Muscle of back (tissue), 11 donors: ENCODE measurements around the gene SLC15A5. TPM values are rescaled to one million over a fixed set of nuclear protein-coding genes. Genes with fewer than 3 reads are reported as not detected.

Experiments
- DNase-seq, 3 donors: peaks; one replicate each; pipeline versions ENCODE4 v3.0.0 to v3.0.0-alpha.2; 2013
- polyA plus RNA-seq, 10 donors: library from polyadenylated mRNA; unstranded; fragments of 120-200 nt; gene quantifications; one replicate each; pipeline ENCODE4 v1.2.1, GENCODE V29; 2013; ENCODE audit not compliant: insufficient read length in 10 of 10

SLC15A5 gene
- polyA plus RNA-seq, 10 donors: not detected

DNA sequence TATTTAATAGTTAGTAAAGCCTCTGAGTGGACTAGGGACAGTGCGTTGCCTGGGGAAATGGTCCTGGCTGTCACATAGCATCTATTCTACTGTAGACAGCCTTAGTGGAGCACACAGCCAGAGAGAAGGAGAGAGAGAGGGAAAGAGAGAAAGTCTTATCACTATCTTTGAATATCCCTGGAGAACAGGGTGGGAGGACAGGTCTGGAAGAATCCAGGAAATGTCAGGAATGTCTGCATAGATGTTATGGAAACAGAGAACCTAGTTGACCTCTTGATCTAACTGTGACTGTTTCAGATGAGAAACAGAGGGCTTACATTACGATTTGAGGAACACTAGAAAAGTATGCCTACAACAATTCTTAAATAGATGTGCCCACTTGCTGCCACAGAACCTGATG is 92.8 kb downstream of the SLC15A5 start:
- DNase-seq: no peak

DNA sequence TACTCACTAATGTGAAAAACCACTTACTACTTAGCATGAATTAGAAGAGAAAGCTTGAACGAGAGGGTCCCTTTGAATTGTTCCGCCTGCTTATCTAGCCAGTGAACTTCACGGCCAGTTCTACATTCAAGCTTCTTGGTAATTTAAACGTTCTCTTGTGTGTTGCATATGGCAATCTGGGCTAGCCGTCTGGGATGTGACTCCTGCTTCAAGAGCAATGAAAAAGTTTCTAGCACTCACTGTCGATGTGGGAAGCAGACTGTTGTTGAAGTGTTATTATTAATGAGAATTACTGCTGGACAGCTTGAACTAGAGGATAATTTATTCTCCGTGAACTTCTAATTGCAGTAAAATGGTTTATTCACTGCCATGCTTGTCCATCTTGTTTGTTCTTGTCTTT is 93.9 kb downstream of the SLC15A5 start:
- no peak for DNase-seq

DNA sequence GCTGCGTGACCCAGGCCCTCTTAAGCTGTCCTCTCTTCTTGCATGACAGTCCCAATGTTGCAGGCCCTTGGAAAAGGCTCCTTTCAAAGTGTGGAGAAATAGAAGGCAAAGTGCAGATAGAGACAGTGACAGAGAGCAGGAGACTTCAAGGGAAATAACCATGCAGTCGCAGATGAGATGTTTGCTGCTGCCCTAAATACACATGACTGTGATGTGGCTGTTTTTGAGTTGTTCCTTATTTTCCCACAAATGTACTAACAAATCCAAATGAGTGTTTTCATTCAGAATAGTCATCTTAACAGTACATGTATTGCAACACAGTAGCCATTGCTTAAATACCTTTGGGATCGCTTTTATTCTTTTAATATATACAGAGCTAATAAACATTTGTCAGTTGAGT is 101.6 kb downstream of the SLC15A5 start:
- peak in 1 of 3 donors; percentile 12 for DNase-seq

DNA sequence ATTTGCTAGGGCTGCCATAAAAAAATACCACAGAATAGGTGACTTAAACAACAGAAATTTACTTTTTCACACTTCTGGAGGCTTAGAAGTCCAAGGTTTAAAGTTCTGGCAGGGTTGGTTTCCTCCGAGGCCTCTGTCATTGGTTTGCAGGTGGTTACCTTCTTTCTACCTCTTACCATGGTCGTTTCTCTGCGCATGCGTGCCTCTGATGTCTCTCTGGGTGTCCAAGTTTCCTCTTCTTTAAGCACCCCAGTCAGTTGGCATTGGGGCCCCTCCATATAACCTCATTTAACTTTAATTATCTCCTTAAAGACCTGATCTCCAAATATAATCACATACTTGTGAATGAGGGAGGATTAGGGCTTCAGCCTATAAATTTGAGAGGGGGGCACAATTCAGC is 103.2 kb downstream of the SLC15A5 start:
- DNase-seq: no peak

DNA sequence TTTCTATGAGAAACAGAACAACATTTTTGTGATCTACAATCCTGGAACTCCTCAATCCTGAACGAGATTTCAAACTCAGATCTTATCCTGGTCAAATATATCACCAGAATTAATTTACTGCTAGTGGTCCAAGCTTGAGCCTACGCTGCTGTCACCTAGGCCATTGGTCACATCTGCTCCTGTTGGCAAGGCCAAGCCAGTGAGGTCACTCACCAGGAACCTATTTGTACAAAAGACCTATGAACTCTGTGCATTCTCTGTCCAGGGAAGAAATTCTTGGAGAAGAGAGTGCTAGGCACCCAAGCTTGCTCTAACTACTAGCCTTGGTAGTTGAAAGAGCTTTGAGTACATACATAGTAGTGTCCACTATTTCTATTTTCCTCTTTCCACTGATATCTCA is 106.1 kb downstream of the SLC15A5 start:
- no peak for DNase-seq

DNA sequence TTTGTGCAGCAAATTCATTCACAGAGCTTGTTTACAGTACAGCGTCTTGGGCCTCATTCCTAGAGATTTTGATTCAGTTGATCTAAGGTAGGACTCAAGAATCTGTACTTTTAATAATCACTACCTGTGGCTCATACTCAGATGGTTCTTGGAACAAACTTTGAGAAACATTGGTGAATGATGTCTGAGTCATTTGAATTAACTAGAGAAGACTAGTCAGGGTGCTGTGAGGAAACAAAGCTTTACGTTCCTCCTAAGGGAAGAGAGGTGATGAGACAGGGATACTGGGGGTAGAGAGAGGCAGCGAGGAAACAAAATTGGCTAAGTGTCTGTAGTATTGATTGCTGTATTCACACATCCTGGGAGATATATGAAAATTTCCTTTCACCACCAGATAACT is 109.4 kb downstream of the SLC15A5 start:
- DNase-seq: no peak

DNA sequence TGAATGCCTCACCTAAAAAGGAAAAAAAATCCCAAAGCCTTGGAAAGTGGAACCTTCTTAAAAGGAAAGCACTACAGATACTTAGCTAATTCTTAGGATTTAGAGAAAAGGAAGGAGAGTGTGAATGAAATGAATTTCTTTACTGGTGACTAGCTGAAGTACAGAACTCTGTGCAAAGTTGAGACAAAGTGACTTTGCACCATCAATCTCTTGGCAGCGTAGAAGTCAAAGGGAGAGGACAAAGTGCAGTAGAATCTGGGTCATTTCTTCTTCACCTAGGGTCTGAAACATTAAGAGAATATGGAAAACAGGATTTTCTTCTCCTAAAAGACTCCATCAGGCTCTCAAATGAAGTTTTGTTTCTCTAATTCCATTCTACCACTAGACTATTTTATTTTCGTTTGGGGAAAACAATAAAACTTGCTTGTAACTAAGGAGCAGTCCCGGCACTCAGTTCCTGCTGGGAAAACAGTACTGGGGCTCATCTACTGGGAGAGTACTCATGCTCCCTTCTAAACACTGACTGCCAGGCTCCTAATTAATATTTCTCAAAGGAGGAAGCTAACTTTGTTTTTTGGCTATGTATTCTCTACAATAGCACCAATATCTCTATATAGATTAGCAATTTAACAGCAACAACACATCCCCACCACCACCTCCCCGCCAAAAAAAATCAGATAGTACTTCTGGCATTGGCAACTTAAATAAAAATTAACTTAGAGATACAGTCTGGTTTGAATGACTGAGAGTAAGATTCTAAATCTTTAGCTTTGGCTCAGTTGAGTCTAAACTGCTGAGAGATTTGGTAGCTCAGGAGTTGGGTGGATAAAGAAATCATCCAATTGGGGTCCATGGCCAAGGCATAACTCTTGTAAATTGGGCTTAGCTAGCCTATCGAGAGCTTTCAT is 110.7 kb downstream of the SLC15A5 start:
- peak in 1 of 3 donors; percentile 43 for DNase-seq

DNA sequence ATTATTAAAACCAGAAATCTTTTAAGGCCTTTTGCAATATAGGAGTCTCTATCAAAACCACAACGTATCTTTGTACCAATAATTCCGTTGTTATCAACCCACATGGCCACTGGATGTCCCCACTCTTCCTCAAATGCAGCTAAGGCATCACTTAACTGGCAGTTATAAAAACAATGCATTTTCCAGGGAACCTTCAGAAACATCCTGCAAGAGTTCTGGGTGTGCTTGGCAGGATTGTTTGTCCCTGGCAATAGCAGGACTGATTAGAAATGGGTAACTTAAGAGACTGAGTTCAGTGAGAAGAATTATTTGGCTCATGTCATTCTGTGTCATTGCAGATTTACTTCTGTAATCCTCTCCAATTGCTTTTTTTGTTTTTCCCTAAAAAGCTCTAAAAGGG is 112.0 kb downstream of the SLC15A5 start:
- peak; percentile 33 to 81 (median 72) for DNase-seq

DNA sequence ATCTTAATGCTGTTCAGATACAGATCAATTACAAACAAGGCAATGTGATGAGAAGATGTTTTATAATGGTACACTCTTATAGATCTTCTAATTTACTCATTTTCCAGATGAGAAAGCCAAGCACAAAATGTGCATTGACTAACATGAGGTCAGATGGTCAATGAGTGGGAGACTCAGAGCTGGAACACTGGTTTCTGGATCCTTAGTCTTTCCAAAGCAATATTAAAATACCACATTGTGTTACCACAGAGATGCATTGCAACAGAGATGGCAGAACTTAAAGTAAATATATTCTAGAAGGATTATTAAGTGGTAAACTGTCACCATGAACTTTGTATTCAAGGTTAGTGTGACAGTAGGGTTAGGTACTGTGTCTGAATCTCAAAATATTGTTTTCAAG is 113.6 kb downstream of the SLC15A5 start:
- no peak for DNase-seq

DNA sequence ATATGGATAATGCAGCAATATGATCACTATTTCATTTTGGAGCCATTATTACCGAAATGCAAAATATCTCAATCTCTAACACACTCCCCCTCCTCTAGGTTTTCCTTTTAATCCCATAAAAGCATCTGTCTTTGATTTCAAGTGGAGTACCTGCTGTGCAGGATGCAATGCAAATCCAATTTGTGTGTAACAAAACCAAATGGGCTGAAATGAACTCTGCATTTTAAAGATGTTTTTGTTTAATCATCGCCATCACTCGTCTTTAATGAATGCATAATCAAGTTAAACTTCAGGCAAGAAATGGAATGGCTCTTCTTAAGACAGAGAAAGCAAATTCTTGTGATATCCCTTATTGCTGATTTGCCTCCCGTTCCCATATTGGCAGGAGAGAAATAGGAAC is 114.3 kb downstream of the SLC15A5 start:
- DNase-seq: no peak

DNA sequence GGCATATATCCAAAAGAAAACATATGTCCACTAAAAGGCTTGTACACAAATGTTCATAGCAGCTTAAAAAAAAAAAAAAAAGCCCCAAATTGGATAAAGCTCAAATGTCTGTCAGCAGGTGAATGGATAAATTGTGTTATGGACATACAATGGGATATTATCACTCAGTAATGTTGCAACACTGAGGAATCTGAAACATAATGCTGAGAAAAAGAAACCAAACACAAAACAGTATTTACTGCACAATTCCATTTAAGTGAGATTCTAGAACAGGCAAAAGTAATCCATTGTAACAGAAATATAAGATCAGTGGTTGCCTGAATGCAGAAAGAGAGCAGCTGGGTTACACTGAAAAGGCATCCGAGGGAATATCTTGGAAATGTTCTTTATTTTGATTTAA is 117.9 kb downstream of the SLC15A5 start:
- peak in 2 of 3 donors; percentile 30 to 68 for DNase-seq

DNA sequence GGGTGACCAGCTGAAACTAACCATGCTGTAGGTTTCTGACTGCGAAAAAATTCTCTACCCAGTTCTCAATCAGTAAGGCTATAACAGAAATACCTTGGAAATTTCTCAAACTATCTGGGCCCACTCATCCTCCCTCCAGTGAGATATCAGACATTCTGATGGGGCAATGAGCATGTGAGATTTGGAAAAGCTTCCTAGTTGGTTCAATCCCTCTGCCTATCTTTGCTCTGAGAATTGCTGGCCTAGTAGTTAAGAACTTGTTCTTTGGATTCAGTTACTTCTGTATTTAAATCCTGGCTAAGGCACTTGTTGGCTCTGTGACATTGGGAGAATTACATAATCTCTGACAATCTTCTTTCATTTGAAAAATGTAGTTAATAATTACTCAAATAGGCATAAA is 119.4 kb downstream of the SLC15A5 start:
- DNase-seq: peak; percentile 19 to 65 (median 55)

DNA sequence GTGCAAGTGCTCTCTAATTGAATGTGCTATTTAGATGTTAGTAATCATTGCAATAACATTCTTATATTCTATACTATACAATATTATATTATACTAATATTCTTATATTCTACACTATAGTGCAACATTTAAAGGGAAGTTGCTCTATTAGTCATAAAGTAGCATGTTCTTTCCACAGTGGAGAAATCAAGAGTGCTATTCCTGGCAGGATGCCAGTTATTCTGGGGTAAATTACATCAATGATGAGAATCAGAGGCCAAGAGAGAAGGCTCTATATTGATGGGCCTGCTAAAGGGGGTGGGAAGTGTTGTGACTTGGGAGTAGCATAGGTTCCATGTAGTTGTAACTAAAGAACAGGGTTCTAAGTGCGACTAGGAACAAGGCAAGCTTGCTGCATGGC is 121.5 kb downstream of the SLC15A5 start:
- no peak for DNase-seq

DNA sequence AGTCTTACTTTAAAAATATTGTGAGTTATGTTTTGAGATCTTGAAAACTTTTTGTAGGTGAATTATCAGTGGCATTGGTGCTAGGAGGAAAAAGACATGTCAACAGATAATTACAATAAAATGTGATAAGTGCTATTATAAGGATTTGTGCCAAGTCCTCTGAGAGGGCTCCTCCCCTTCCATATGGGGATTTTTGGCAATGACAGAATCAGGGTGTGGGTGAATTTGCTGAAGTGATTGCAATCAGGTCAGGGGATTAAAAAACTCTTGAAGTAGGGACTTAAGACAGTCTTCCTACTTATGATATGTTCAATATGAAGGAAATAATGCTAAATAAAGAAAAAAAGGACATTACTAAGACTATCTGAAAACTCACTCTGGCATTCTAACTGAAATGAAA is 122.5 kb downstream of the SLC15A5 start:
- no peak for DNase-seq

DNA sequence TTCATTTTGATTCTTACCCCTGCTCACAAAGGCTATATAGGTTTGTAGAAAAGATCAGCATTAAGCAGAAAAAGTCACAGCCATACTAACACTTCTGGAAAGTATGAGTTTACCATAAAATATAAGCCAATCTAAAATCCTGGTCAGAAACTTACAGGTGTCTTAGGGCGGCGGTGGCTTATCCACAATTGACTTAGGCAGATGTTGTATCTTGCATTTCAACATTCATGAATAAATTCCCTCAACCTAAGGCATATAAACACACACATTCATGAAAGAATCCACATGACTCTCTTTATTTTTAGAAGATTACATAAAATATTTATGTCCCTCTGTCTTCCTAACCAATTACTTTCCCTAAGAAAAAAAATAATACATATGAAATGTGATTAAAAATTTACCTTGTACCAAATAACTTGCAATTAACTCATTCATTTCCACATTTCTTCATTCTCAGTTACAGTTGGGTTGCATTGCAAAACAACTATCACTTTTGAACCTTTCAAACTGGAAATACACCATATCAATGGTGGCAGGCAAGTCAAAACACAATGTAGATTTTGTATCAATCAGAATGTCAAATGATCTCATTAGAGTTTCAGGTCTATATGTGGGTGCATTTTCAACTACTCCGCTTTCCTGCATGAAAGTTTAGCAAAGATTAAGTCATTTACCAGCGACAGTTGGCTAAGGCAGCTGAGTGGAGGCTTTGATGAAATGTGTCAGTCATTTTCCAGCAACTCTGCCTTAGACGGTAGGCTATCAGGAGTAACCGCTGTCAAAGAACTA is 124.4 kb downstream of the SLC15A5 start:
- no peak for DNase-seq

DNA sequence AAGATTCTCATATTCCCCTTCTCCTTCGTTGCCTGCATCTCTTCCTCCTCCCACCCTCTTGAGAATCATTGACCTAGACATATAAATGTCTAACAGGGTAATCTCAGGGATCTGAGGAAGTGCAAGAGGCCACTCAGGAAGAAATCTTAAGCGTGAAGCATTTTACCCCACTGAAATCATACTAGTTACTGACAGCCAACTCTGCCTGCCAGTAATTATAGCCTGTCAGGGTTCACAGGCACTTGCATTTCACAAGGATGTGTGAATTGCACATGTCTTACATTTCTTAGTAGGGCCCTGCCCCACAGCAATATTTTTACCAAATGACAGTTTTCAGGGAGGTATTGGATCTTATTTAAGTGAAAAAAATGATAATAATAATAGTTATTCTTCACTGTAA is 127.2 kb downstream of the SLC15A5 start:
- DNase-seq: no peak

DNA sequence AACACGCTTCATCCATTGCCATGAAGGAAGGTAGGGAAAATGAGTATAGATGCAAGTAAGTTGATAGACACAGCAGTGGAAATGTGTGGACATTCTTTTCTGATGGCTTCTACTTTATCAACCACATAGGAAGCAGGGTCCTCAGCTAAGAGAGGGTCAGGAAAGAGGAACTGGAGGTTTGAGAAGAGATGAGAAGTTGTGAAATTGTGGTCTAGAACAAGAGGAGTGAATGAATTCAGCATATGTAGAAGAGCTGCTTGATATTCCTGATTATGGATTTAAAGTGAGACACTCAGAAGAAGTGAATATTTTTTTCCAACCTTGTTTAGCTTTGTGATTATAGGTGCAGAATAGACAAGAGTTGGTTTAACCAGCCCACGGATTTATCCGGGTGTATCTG is 128.5 kb downstream of the SLC15A5 start:
- no peak for DNase-seq

Other genes with a start within 250 kb of the SLC15A5 start
- gene MGST1, start 70.0 kb upstream of the SLC15A5 start, polyA plus RNA-seq: 10 to 100 TPM in 9 of 10 donors, 1 to 10 TPM in 1; 8.4 to 32.9 (median 16.0) TPM